Lower lobe of right lung (tissue), 2 donors: Measurements from ENCODE around the gene SPOCD1. TPM values are rescaled to one million over a fixed set of nuclear protein-coding genes. Genes with fewer than 3 reads are reported as not detected.

ENCODE experiments used
- ATAC-seq, 2 donors: fragments of 200-7000 bp; cut with Tn5 transposase; one replicate each; pipeline ENCODE4 v1.9.1; 2020 to 2022; ENCODE audit warnings: mild to moderate bottlenecking in 2 of 2, moderate library complexity in 2 of 2
- DNase-seq: peaks from one replicate; pipeline ENCODE4 v3.0.0-alpha.2; 2020
- H3K27ac ChIP-seq: fragments of 200-600 bp; one replicate; pipeline ENCODE4 v1.8.0; 2022
- H3K27me3 ChIP-seq: fragments of 200-600 bp; one replicate; pipeline ENCODE4 v1.8.0; 2022; ENCODE audit warnings: low read depth
- H3K36me3 ChIP-seq: fragments of 200-600 bp; one replicate; pipeline ENCODE4 v1.8.0; 2022; ENCODE audit warnings: mild to moderate bottlenecking
- H3K4me1 ChIP-seq: fragments of 200-600 bp; one replicate; pipeline ENCODE4 v1.8.0; 2022
- H3K4me3 ChIP-seq: fragments of 200-600 bp; one replicate; pipeline ENCODE4 v1.8.0; 2022; ENCODE audit warnings: mild to moderate bottlenecking
- H3K9me3 ChIP-seq: fragments of 200-600 bp; one replicate; pipeline ENCODE4 v1.8.0; 2022
- intact Hi-C: fragments of 100-400 bp; cut with DNase I; formaldehyde crosslinking; loops from one replicate; pipeline ENCODE4 v1.11.0; 2022
- total RNA-seq: library from RNA; stranded (reverse); fragmentation: NEBNext Ultra II Directional; extraction: Animal tissue kit (Norgen Biotek cat#: 25700); gene quantifications from one replicate; pipeline ENCODE4 v1.2.1, GENCODE V29; 2021
- TF ChIP-seq, protein P1 (sequence below): fragments of 200-600 bp; IDR thresholded peaks from one replicate; pipeline ENCODE4 v1.8.0; 2022; ENCODE audit warnings: antibody characterized with exemption, mild to moderate bottlenecking
- donor health status: DM: no; HTN: yes; CAD: no; lungs with severe emphysema.

SPOCD1 gene
- total RNA-seq, 1 donor from 2014 or later = 21.6 TPM

DNA sequence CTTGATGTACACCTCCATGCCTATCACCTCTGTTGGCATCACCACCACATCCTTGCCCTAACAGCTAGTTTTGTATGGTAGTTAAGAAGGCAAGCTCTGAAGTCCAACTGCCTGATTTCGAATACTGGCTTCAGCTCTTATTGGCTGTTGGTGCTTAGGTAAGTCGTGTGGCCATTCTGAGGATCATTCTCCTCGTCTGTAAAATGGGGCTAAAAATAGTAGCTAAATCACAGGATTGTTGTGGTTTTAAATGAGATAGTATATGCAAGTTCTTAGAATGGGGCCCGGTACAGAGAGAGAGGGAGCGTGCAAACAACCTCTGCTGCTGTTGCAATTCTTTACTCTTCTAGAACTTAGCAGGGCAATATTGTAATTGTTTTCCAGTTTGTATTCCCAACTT lies 20.8 kb upstream of the SPOCD1 start:
- no peak for ATAC-seq
- no peaks in the 10 kb centered on the region for H3K27me3 ChIP-seq
- intact Hi-C loops = no loop called here
- H3K36me3 ChIP-seq = no peaks in the 10 kb centered on the region
- no peak for DNase-seq
- TF ChIP-seq, protein P1, sequence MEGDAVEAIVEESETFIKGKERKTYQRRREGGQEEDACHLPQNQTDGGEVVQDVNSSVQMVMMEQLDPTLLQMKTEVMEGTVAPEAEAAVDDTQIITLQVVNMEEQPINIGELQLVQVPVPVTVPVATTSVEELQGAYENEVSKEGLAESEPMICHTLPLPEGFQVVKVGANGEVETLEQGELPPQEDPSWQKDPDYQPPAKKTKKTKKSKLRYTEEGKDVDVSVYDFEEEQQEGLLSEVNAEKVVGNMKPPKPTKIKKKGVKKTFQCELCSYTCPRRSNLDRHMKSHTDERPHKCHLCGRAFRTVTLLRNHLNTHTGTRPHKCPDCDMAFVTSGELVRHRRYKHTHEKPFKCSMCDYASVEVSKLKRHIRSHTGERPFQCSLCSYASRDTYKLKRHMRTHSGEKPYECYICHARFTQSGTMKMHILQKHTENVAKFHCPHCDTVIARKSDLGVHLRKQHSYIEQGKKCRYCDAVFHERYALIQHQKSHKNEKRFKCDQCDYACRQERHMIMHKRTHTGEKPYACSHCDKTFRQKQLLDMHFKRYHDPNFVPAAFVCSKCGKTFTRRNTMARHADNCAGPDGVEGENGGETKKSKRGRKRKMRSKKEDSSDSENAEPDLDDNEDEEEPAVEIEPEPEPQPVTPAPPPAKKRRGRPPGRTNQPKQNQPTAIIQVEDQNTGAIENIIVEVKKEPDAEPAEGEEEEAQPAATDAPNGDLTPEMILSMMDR = no peak
- H3K9me3 ChIP-seq = no peaks in the 10 kb centered on the region
- no peak overlapping the region for H3K27ac ChIP-seq
- no peak overlapping the region for H3K4me3 ChIP-seq
- H3K4me1 ChIP-seq = no peaks in the 10 kb centered on the region

DNA sequence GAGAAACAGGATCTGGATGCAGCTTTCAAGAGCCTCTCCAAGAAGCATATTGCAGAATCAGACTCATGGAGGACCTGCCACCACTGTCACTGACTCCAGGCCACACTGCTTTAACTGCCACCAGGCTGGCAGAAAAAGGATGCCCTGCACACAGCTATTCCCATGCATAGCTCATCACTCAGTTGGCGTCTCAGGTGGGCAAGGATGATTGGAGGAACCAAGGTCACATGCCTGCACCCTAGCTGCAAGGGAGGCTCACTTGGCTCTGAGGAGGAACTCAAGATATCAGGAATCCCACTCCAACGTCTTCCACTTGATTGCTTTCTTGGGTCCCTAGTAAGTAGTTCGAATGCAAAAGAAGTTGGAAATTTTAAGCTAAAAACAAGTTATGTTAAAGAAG lies 19.6 kb upstream of the SPOCD1 start:
- ATAC-seq (no peak), DNase-seq (no peak)
- TF ChIP-seq, protein P1 = no peak
- H3K4me1 ChIP-seq = no peaks in the 10 kb centered on the region
- no peaks in the 10 kb centered on the region for H3K27me3 ChIP-seq
- H3K36me3 ChIP-seq = no peaks in the 10 kb centered on the region
- intact Hi-C loops = no loop called here
- H3K27ac ChIP-seq = no peak overlapping the region
- H3K4me3 ChIP-seq = no peak overlapping the region
- no peaks in the 10 kb centered on the region for H3K9me3 ChIP-seq

GRCh38 chr1:31834501-31834900 lies 18.7 kb upstream of the SPOCD1 start:
- no peaks in the 10 kb centered on the region for H3K9me3 ChIP-seq
- no peak overlapping the region for H3K4me3 ChIP-seq
- intact Hi-C loops = no loop called here
- no peak overlapping the region for H3K27ac ChIP-seq
- H3K4me1 ChIP-seq = no peaks in the 10 kb centered on the region
- TF ChIP-seq, protein P1 = no peak
- no peak for DNase-seq
- H3K36me3 ChIP-seq = no peaks in the 10 kb centered on the region
- no peak for ATAC-seq
- H3K27me3 ChIP-seq = peaks cover under 1% of the 10 kb centered on the region

- intact Hi-C loops = no loop called here
- H3K27me3 ChIP-seq = peaks cover 2% of the 10 kb centered on the region
- ATAC-seq = no peak
- no peak overlapping the region for H3K4me3 ChIP-seq
- H3K9me3 ChIP-seq = no peaks in the 10 kb centered on the region
- H3K27ac ChIP-seq = no peak overlapping the region
- no peak for DNase-seq
- H3K36me3 ChIP-seq = no peaks in the 10 kb centered on the region
- TF ChIP-seq, protein P1 = no peak
- H3K4me1 ChIP-seq = no peaks in the 10 kb centered on the region
These were observed 15.9 kb upstream of the SPOCD1 start for GRCh38 chr1:31831397-31832378.

DNA sequence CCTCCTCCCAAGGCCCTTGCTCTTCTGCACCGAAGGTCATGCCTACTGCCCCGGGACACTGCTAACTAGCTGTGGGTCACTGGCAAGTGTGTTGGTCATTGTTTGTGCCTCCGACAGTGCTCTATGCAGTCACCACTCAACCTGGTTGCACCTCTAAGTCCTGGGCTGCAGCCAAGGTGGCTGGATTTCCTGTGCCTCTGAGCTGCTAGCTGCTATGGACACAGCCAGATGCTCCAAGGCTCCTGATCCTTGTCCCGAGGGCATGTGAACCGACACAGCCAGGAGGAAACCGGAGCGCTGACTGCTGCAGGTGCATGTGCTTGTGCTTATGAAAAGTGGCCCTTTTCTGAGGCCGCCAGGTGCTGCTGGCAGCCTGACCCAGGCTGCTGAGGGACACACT lies 14.7 kb upstream of the SPOCD1 start:
- ATAC-seq = no peak
- H3K36me3 ChIP-seq = no peaks in the 10 kb centered on the region
- H3K27ac ChIP-seq = no peak overlapping the region
- H3K4me3 ChIP-seq = no peak overlapping the region
- H3K4me1 ChIP-seq = no peaks in the 10 kb centered on the region
- TF ChIP-seq, protein P1 = no peak
- no peak for DNase-seq
- peaks cover 2% of the 10 kb centered on the region for H3K27me3 ChIP-seq
- intact Hi-C loops = no loop called here
- H3K9me3 ChIP-seq = no peaks in the 10 kb centered on the region
